Measurements from ENCODE around the gene CNTN4.

Gene CNTN4

GRCh38 chr3:2772803-2773202 is 674.1 kb downstream of the CNTN4 start:
- no peaks in the 10 kb centered on the region for H3F3A ChIP-seq (ENCODE audit: insufficient read depth, low read length)
- no peak for DNase-seq
- H4K20me1 ChIP-seq (ENCODE audit: insufficient read depth, low read length): no peaks in the 10 kb centered on the region
- no peak overlapping the region for H3K9ac ChIP-seq (ENCODE audit: low read length)
- H3K4me3 ChIP-seq (ENCODE audit: low read length): no peak overlapping the region
- no peaks in the 10 kb centered on the region for H3K9me2 ChIP-seq (replicated peaks; ENCODE audit: insufficient read depth, low read length)
- no peaks in the 10 kb centered on the region for H3K4me1 ChIP-seq (ENCODE audit: low read length)
- no peaks in the 10 kb centered on the region for H3K79me2 ChIP-seq (ENCODE audit: low read length)
- no peak overlapping the region for H2AFZ ChIP-seq (ENCODE audit: low read length)
- H3K27me3 ChIP-seq (replicated peaks; ENCODE audit: insufficient read depth, low read length): no peaks in the 10 kb centered on the region
- H3K9me3 ChIP-seq (replicated peaks; ENCODE audit: insufficient read depth, low read length): no peaks in the 10 kb centered on the region
- H3K36me3 ChIP-seq (replicated peaks; ENCODE audit: insufficient read depth, low read length): no peaks in the 10 kb centered on the region
- no peak for TF ChIP-seq EZH2 (optimal IDR thresholded peaks at IDR 0.05; ENCODE audit: low read depth, low read length)
- no peak for TF ChIP-seq CTCF (IDR thresholded peaks at IDR 0.05; ENCODE audit: low read length)
- no peak for TF ChIP-seq EZH2phosphoT487 (IDR thresholded peaks at IDR 0.05; ENCODE audit: low read length)
- H3K4me2 ChIP-seq (ENCODE audit: low read depth, low read length): no peak overlapping the region
- H3K27ac ChIP-seq (ENCODE audit: low read length): no peak overlapping the region

GRCh38 chr3:2774481-2775249 is 676.0 kb downstream of the CNTN4 start:
- H3K4me2 ChIP-seq (ENCODE audit: low read depth, low read length): no peak overlapping the region
- no peak overlapping the region for H3K4me3 ChIP-seq (ENCODE audit: low read length)
- H3K9me3 ChIP-seq (replicated peaks; ENCODE audit: insufficient read depth, low read length): no peaks in the 10 kb centered on the region
- no peaks in the 10 kb centered on the region for H3F3A ChIP-seq (ENCODE audit: insufficient read depth, low read length)
- no peaks in the 10 kb centered on the region for H3K4me1 ChIP-seq (ENCODE audit: low read length)
- no peak for DNase-seq
- TF ChIP-seq EZH2 (optimal IDR thresholded peaks at IDR 0.05; ENCODE audit: low read depth, low read length): no peak
- no peak for TF ChIP-seq EZH2phosphoT487 (IDR thresholded peaks at IDR 0.05; ENCODE audit: low read length)
- TF ChIP-seq CTCF (IDR thresholded peaks at IDR 0.05; ENCODE audit: low read length): no peak
- H3K9me2 ChIP-seq (replicated peaks; ENCODE audit: insufficient read depth, low read length): no peaks in the 10 kb centered on the region
- H3K9ac ChIP-seq (ENCODE audit: low read length): no peak overlapping the region
- no peak overlapping the region for H2AFZ ChIP-seq (ENCODE audit: low read length)
- no peak overlapping the region for H3K27ac ChIP-seq (ENCODE audit: low read length)
- no peaks in the 10 kb centered on the region for H4K20me1 ChIP-seq (ENCODE audit: insufficient read depth, low read length)
- no peaks in the 10 kb centered on the region for H3K79me2 ChIP-seq (ENCODE audit: low read length)
- no peaks in the 10 kb centered on the region for H3K36me3 ChIP-seq (replicated peaks; ENCODE audit: insufficient read depth, low read length)
- no peaks in the 10 kb centered on the region for H3K27me3 ChIP-seq (replicated peaks; ENCODE audit: insufficient read depth, low read length)

- Histone ChIP-seq H4K20me1 (ENCODE audit: insufficient read depth, low read length) (no peaks in the 10 kb centered on the region), H3K4me3 (ENCODE audit: low read length) (no peak overlapping the region), H3K27ac (ENCODE audit: low read length) (peak overlapping the region; percentile 13; the same call in 1 of the 2 replicates), H3K9me2 (replicated peaks; ENCODE audit: insufficient read depth, low read length) (no peaks in the 10 kb centered on the region), H3K79me2 (ENCODE audit: low read length) (no peaks in the 10 kb centered on the region), H3K4me2 (ENCODE audit: low read depth, low read length) (no peak overlapping the region), H3K27me3 (replicated peaks; ENCODE audit: insufficient read depth, low read length) (no peaks in the 10 kb centered on the region), H3K4me1 (ENCODE audit: low read length) (peaks cover 6% of the 10 kb centered on the region; the same call in 1 of the 2 replicates), H3K36me3 (replicated peaks; ENCODE audit: insufficient read depth, low read length) (no peaks in the 10 kb centered on the region), H3F3A (ENCODE audit: insufficient read depth, low read length) (no peaks in the 10 kb centered on the region), H3K9me3 (replicated peaks; ENCODE audit: insufficient read depth, low read length) (no peaks in the 10 kb centered on the region), H2AFZ (ENCODE audit: low read length) (no peak overlapping the region), H3K9ac (ENCODE audit: low read length) (no peak overlapping the region)
- TF ChIP-seq EZH2 (optimal IDR thresholded peaks at IDR 0.05; ENCODE audit: low read depth, low read length) (no peak), CTCF (IDR thresholded peaks at IDR 0.05; ENCODE audit: low read length) (no peak), EZH2phosphoT487 (IDR thresholded peaks at IDR 0.05; ENCODE audit: low read length) (no peak)
- DNase-seq: no peak
Measured at GRCh38 chr3:2783261-2783660, 684.6 kb downstream of the CNTN4 start.
